Endothelial cell of umbilical vein (primary cell): ENCODE measurements around the gene SLC24A3. TPM values are rescaled to one million over a fixed set of nuclear protein-coding genes. Genes with fewer than 3 reads are reported as not detected.

Source experiments
- BruUV-seq: library from RNA; stranded (reverse); fragments of 400-500 nt; replicated peaks from 2 replicates; lab custom pipeline; 2021; lab: Mats Ljungman, UMichigan
- CTCF ChIA-PET: fragments of 300-600, 350-600 bp; sonication (Branson Sonifier 250); formaldehyde crosslinking; loops from one replicate; lab custom pipeline; 2021; ENCODE audit warnings: antibody characterized with exemption, inconsistent platforms; lab: Charles Lee
- POLR2A ChIA-PET: fragments of 300-600, 350-600 bp; sonication (Branson Sonifier 250); formaldehyde crosslinking; loops from one replicate; lab custom pipeline; 2021; ENCODE audit warnings: antibody characterized with exemption, inconsistent platforms; lab: Charles Lee
- DNase-seq: peaks from one replicate; pipeline ENCODE4 v3.0.0-alpha.2; 2011; ENCODE audit warnings: low read depth, low spot score
- FAIRE-seq: peaks from 2 replicates; lab custom pipeline; 2011; peaks lifted over from hg19 to GRCh38; lab: Jason Lieb, UNC
- H2AFZ ChIP-seq: 2 replicates; pipeline ENCODE4 v1.6.0; 2012; ENCODE audit warnings: low read depth, low read length, control low read depth, inconsistent platforms
- H3K27ac ChIP-seq: 2 replicates; pipeline ENCODE4 v1.5.1; 2011; ENCODE audit warnings: low read depth, mild to moderate bottlenecking, control low read depth, low read length, moderate library complexity; ENCODE audit not compliant: insufficient read depth
- H3K27me3 ChIP-seq, 2 experiments: 2 replicates each; pipeline versions ENCODE4 v1.6.0 to v1.6.1; 2011; ENCODE audit warnings: low read length in 2 of 2, mixed read lengths in 1 of 2; ENCODE audit not compliant: control insufficient read depth in 2 of 2, insufficient read depth in 2 of 2
- H3K36me3 ChIP-seq, 2 experiments: 2 replicates in 1 of 2; 3 replicates in 1 of 2; pipeline ENCODE4 v1.5.1; 2011; ENCODE audit warnings: low read length in 2 of 2, mild to moderate bottlenecking in 1 of 2, moderate library complexity in 1 of 2; ENCODE audit not compliant: control insufficient read depth in 2 of 2, insufficient read depth in 2 of 2; ENCODE audit errors: extremely low read depth in 1 of 2
- H3K4me1 ChIP-seq: 3 replicates; pipeline ENCODE4 v1.5.1; 2011; ENCODE audit warnings: mild to moderate bottlenecking, low read length; ENCODE audit not compliant: control insufficient read depth, insufficient read depth; ENCODE audit errors: extremely low read depth
- H3K4me2 ChIP-seq: 2 replicates; pipeline ENCODE4 v1.6.1; 2011; ENCODE audit warnings: low read length, control low read depth, mixed read lengths; ENCODE audit not compliant: insufficient read depth
- H3K4me3 ChIP-seq, 3 experiments: fragments of 200-600 bp in 1 of 3; sonication (generic), shearing (Covaris generic) in 1 of 3; replicated peaks in 1 of 3; 2 replicates each; pipeline ENCODE4 v1.5.1; 2011 to 2016; ENCODE audit warnings: control low read depth in 3 of 3, low read length in 3 of 3, mild to moderate bottlenecking in 2 of 3, inconsistent platforms in 1 of 3, low read depth in 1 of 3, moderate library complexity in 1 of 3; ENCODE audit not compliant: insufficient read depth in 1 of 3
- H3K79me2 ChIP-seq: 2 replicates; pipeline ENCODE4 v1.6.0; 2012; ENCODE audit warnings: low read length, inconsistent platforms; ENCODE audit not compliant: control insufficient read depth, insufficient read depth
- H3K9ac ChIP-seq: replicated peaks from 2 replicates; pipeline ENCODE3; 2011; ENCODE audit warnings: low read length, control low read depth; ENCODE audit not compliant: insufficient read depth; ENCODE audit errors: extremely low read depth
- H3K9me1 ChIP-seq: replicated peaks from 3 replicates; pipeline ENCODE4 v1.6.0; 2011; ENCODE audit warnings: mild to moderate bottlenecking, low read length; ENCODE audit not compliant: control insufficient read depth, insufficient read depth; ENCODE audit errors: extremely low read depth
- H3K9me3 ChIP-seq: replicated peaks from 2 replicates; pipeline ENCODE4 v1.5.1; 2012; ENCODE audit warnings: low read length, inconsistent platforms; ENCODE audit not compliant: control insufficient read depth, insufficient read depth
- H4K20me1 ChIP-seq: replicated peaks from 2 replicates; pipeline ENCODE3; 2011; ENCODE audit warnings: mild to moderate bottlenecking, low read length; ENCODE audit not compliant: control insufficient read depth, insufficient read depth; ENCODE audit errors: extremely low read depth
- EZH2 ChIP-seq: IDR thresholded peaks from 2 replicates; pipeline ENCODE4 v1.6.1; 2012; ENCODE audit warnings: borderline replicate concordance, low read depth, mild to moderate bottlenecking, moderate library complexity, low read length, inconsistent platforms; ENCODE audit not compliant: severe bottlenecking
- FOS ChIP-seq: IDR thresholded peaks from 2 replicates; pipeline ENCODE4 v1.6.1; 2011; ENCODE audit warnings: mild to moderate bottlenecking, low read length, moderate library complexity, borderline replicate concordance; ENCODE audit not compliant: insufficient read depth
- GATA2 ChIP-seq: IDR thresholded peaks from 2 replicates; pipeline ENCODE4 v1.7.0; 2011; ENCODE audit warnings: low read depth, mild to moderate bottlenecking, moderate library complexity, mixed read lengths, low read length; ENCODE audit not compliant: insufficient read length, insufficient read depth
- JUN ChIP-seq: IDR thresholded peaks from 2 replicates; pipeline ENCODE4 v1.6.1; 2011; ENCODE audit warnings: borderline replicate concordance, low read depth; ENCODE audit not compliant: insufficient read length, insufficient read depth
- MYC ChIP-seq: IDR thresholded peaks from one replicate; pipeline ENCODE4 v1.6.1; 2011; ENCODE audit warnings: mild to moderate bottlenecking, low read depth, low read length
- POLR2A ChIP-seq: IDR thresholded peaks from 2 replicates; pipeline ENCODE4 v1.6.1; 2012; ENCODE audit warnings: low read depth, mild to moderate bottlenecking, control low read depth, low read length
- POLR2AphosphoS5 ChIP-seq: IDR thresholded peaks from 2 replicates; pipeline ENCODE4 v1.6.1; 2012; ENCODE audit warnings: low read depth, mild to moderate bottlenecking, control low read depth, low read length, moderate library complexity; ENCODE audit not compliant: insufficient read depth
- dilution Hi-C: fragments of 300-500 bp; cut with MboI; formaldehyde crosslinking; loops from one replicate; pipeline ENCODE4 v1.15.0; 2019; ENCODE audit warnings: low sequenced_read_pairs; ENCODE audit not compliant: extremely low pct_ligation_motif_present
- intact Hi-C: fragments of 100-400 bp; cut with micrococcal nuclease; formaldehyde crosslinking; loops from one replicate; pipeline ENCODE4 v1.10.0; 2022
- polyA plus RNA-seq, 4 experiments: library from polyadenylated mRNA; depleted of rRNA in 3 of 4; stranded (reverse) in 3 of 4; unstranded in 1 of 4; fragments of >200 nt; gene quantifications; 2 replicates each; pipeline versions ENCODE4 v1.2.1 to v1.2.3, GENCODE V29; 2011 to 2012; ENCODE audit warnings: missing spikeins in 1 of 4
- total RNA-seq: library from RNA; stranded (reverse); gene quantifications from 2 replicates; pipeline ENCODE4 v1.2.3, GENCODE V29; 2021
- TF ChIP-seq, protein P1 (sequence below): IDR thresholded peaks from 2 replicates; pipeline ENCODE4 v1.6.1; 2011; ENCODE audit not compliant: insufficient read depth, insufficient read length
- TF ChIP-seq, protein P2 (sequence below), 2 donors: IDR thresholded peaks; 1 replicate in 1 of 2; 2 replicates in 1 of 2; pipeline ENCODE4 v1.5.1; 2011; ENCODE audit warnings: low read length in 2 of 2, mild to moderate bottlenecking in 2 of 2, moderate library complexity in 2 of 2, control low read depth in 1 of 2, inconsistent platforms in 1 of 2, low read depth in 1 of 2; ENCODE audit not compliant: insufficient read depth in 1 of 2; ENCODE audit errors: extremely low read depth in 1 of 2

The SLC24A3 gene
- total and polyA plus RNA-seq, 2 donors (not counting 3 experiments of a cell fraction or from before 2014, with no cell fraction given), result not detected

DNA sequence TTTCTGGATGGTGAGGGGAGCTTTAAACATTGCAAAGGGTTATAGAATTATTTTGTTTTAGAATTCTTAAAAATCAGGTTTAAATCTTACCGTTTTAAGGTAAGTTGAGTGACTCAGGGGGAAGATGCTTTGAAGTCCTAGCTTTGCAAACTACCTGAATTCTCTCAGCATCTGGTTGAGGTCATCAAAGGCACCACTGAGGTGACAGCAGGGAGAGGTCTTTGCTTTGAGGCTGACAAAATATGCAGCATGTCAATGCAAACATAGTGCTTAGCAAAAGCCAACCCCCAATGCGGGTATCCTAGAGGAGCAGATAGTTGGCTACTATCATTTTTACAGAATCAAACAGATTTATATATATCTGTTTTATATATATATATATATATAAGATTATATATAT lies 219.5 kb downstream of the SLC24A3 start:
- no peak overlapping the region for H3K4me2 ChIP-seq
- no peaks in the 10 kb centered on the region for H3K36me3 ChIP-seq
- ChIA-PET CTCF (no interaction called here), POLR2A (no interaction called here)
- TF ChIP-seq JUN, result no peak
- no peak for TF ChIP-seq MYC
- no peak for TF ChIP-seq GATA2
- no peak for TF ChIP-seq POLR2AphosphoS5
- no peak for TF ChIP-seq FOS
- TF ChIP-seq, protein P1, sequence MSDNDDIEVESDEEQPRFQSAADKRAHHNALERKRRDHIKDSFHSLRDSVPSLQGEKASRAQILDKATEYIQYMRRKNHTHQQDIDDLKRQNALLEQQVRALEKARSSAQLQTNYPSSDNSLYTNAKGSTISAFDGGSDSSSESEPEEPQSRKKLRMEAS, result no peak
- TF ChIP-seq POLR2A, result no peak
- TF ChIP-seq EZH2, result no peak
- TF ChIP-seq, protein P2, sequence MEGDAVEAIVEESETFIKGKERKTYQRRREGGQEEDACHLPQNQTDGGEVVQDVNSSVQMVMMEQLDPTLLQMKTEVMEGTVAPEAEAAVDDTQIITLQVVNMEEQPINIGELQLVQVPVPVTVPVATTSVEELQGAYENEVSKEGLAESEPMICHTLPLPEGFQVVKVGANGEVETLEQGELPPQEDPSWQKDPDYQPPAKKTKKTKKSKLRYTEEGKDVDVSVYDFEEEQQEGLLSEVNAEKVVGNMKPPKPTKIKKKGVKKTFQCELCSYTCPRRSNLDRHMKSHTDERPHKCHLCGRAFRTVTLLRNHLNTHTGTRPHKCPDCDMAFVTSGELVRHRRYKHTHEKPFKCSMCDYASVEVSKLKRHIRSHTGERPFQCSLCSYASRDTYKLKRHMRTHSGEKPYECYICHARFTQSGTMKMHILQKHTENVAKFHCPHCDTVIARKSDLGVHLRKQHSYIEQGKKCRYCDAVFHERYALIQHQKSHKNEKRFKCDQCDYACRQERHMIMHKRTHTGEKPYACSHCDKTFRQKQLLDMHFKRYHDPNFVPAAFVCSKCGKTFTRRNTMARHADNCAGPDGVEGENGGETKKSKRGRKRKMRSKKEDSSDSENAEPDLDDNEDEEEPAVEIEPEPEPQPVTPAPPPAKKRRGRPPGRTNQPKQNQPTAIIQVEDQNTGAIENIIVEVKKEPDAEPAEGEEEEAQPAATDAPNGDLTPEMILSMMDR (IDR thresholded peaks at IDR 0.05; ENCODE audit: extremely low read depth in 1 of 2, insufficient read depth in 1 of 2, low read depth in 1 of 2, low read length in 2 of 2), result no peak
- FAIRE-seq (no peak), DNase-seq (no peak)
- H3K27ac ChIP-seq, result no peak overlapping the region
- dilution Hi-C loops, result no loop called here
- no peak overlapping the region for H3K4me3 ChIP-seq
- H3K9ac ChIP-seq, result no peak overlapping the region
- no peaks in the 10 kb centered on the region for H3K9me3 ChIP-seq
- H2AFZ ChIP-seq, result no peak overlapping the region
- BruUV-seq, result no TSS peak
- intact Hi-C loops, result no loop called here
- no peaks in the 10 kb centered on the region for H3K27me3 ChIP-seq
- no peaks in the 10 kb centered on the region for H3K4me1 ChIP-seq
- H3K9me1 ChIP-seq, result no peaks in the 10 kb centered on the region
- no peaks in the 10 kb centered on the region for H4K20me1 ChIP-seq
- no peaks in the 10 kb centered on the region for H3K79me2 ChIP-seq
